Measurements from ENCODE around the gene PAQR5. TPM values are rescaled to one million over a fixed set of nuclear protein-coding genes. Genes with fewer than 3 reads are reported as not detected.

PAQR5 gene
- total RNA-seq, 1 experiment from 2014 or later = 2.0 TPM

DNA sequence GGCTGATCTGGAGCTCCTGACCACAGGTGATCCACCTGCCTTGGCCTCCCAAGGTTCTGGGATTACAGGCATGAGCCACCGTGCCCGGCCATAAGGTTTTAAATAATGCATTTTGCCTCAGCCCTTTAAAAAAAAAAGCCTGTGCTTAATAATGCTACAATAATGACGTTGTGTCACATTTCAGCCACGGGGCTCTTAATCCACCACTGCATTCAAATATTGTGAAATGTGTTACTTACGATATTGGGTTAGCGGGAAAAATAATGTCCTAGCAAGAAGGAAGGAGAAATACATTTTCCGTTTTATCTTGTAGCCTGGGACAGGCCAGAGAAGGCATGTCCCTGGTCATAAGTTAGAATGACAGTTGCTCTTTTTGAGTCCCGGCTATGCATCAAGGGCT lies 17.6 kb downstream of the PAQR5 start:
- Histone ChIP-seq H3K9me3 (ENCODE audit: control insufficient read depth, insufficient read depth, low read depth, low read length) (no peaks in the 10 kb centered on the region), H3K4me1 (ENCODE audit: control insufficient read depth, insufficient read depth, low read length) (no peaks in the 10 kb centered on the region; the same call in 1 of the 2 replicates), H3K36me3 (ENCODE audit: control insufficient read depth, insufficient read depth, low read length) (no peaks in the 10 kb centered on the region), H3K27me3 (ENCODE audit: control insufficient read depth, insufficient read depth, low read length) (no peaks in the 10 kb centered on the region), H3K27ac (ENCODE audit: low read length) (no peak overlapping the region), H3K4me3 (ENCODE audit: low read depth in 2 of 2, low read length in 2 of 2) (no peak overlapping the region)
- no peak for DNase-seq (ENCODE audit: low read depth, low spot score)
- in situ Hi-C loops (cut with HindIII; ENCODE audit: low pct_unique_long_range_greater_than_20kb, low sequenced_read_pairs) = no loop called here
- ChIA-PET CTCF (no interaction called here), POLR2A (interaction anchor here (0.6 kb wide), 1 partner anchor 112 kb away, joined by 17 read pairs; no protein-coding TSS in a partner anchor)
- intact Hi-C loops (cut with micrococcal nuclease; ENCODE audit: unreplicated experiment) = no loop called here
- no peak for ATAC-seq
- BruUV-seq (replicated peaks) = no TSS peak
- TF ChIP-seq POLR2AphosphoS5 (IDR thresholded peaks at IDR 0.05; ENCODE audit: low read depth, low read length) = no peak
- TF ChIP-seq, protein P1, sequence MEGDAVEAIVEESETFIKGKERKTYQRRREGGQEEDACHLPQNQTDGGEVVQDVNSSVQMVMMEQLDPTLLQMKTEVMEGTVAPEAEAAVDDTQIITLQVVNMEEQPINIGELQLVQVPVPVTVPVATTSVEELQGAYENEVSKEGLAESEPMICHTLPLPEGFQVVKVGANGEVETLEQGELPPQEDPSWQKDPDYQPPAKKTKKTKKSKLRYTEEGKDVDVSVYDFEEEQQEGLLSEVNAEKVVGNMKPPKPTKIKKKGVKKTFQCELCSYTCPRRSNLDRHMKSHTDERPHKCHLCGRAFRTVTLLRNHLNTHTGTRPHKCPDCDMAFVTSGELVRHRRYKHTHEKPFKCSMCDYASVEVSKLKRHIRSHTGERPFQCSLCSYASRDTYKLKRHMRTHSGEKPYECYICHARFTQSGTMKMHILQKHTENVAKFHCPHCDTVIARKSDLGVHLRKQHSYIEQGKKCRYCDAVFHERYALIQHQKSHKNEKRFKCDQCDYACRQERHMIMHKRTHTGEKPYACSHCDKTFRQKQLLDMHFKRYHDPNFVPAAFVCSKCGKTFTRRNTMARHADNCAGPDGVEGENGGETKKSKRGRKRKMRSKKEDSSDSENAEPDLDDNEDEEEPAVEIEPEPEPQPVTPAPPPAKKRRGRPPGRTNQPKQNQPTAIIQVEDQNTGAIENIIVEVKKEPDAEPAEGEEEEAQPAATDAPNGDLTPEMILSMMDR (IDR thresholded peaks at IDR 0.05) = no peak
- no peak for TF ChIP-seq REST (IDR thresholded peaks at IDR 0.05; ENCODE audit: insufficient read depth in 1 of 2, low read depth in 2 of 2, low read length in 1 of 2)

DNA sequence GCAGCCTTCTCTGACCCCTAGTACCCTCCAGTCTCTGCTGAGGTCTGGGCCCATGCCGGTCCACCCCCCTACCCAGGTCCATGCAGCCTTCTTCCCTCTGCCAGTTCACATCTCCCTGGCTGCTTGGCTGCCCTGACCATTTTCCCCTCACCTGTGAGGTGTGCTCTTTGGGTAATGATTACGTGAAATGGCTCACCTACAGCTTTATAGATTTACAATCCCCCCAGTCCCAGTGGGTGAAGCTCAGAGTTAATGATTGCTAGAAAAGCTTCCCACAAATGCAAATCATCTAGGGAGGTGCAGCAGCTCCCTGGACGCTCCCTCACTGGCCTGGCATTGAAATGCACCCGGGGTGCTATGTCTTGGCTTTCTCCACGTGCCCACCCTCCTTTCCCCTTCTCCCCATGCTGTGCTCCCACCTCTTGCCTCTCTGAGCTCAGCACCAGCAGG lies 18.7 kb downstream of the PAQR5 start:
- ATAC-seq (no peak), DNase-seq (ENCODE audit: low read depth, low spot score) (no peak)
- in situ Hi-C loops (cut with HindIII; ENCODE audit: low pct_unique_long_range_greater_than_20kb, low sequenced_read_pairs) (no loop called here), intact Hi-C loops (cut with micrococcal nuclease; ENCODE audit: unreplicated experiment) (no loop called here)
- ChIA-PET POLR2A (no interaction called here), CTCF (no interaction called here)
- Histone ChIP-seq H3K4me3 (ENCODE audit: low read depth in 2 of 2, low read length in 2 of 2) (no peak overlapping the region), H3K27me3 (ENCODE audit: control insufficient read depth, insufficient read depth, low read length) (no peaks in the 10 kb centered on the region), H3K36me3 (ENCODE audit: control insufficient read depth, insufficient read depth, low read length) (no peaks in the 10 kb centered on the region), H3K9me3 (ENCODE audit: control insufficient read depth, insufficient read depth, low read depth, low read length) (no peaks in the 10 kb centered on the region), H3K27ac (ENCODE audit: low read length) (no peak overlapping the region), H3K4me1 (ENCODE audit: control insufficient read depth, insufficient read depth, low read length) (no peaks in the 10 kb centered on the region; the same call in 1 of the 2 replicates)
- BruUV-seq (replicated peaks) = no TSS peak
- TF ChIP-seq, protein P1 (IDR thresholded peaks at IDR 0.05) = no peak
- TF ChIP-seq POLR2AphosphoS5 (IDR thresholded peaks at IDR 0.05; ENCODE audit: low read depth, low read length) (no peak), SIN3A (IDR thresholded peaks at IDR 0.05; ENCODE audit: borderline replicate concordance, insufficient read depth, low read depth, low read length) (no peak), REST (IDR thresholded peaks at IDR 0.05; ENCODE audit: insufficient read depth in 1 of 2, low read depth in 2 of 2, low read length in 1 of 2) (no peak), TCF7L2 (IDR thresholded peaks at IDR 0.05; ENCODE audit: low read depth, low read length) (no peak)
